DMS 273 treated with DMSO at 0.1 percent for 48 hours (cell line): ENCODE data around the gene SLC43A3.
A peak's percentile ranks its signal among the peaks of the same experiment; 100 is the strongest.

ENCODE experiments used
- DNase-seq: peaks from one replicate; lab custom pipeline; 2025; lab: John Stamatoyannopoulos, UW

Gene SLC43A3

DNA sequence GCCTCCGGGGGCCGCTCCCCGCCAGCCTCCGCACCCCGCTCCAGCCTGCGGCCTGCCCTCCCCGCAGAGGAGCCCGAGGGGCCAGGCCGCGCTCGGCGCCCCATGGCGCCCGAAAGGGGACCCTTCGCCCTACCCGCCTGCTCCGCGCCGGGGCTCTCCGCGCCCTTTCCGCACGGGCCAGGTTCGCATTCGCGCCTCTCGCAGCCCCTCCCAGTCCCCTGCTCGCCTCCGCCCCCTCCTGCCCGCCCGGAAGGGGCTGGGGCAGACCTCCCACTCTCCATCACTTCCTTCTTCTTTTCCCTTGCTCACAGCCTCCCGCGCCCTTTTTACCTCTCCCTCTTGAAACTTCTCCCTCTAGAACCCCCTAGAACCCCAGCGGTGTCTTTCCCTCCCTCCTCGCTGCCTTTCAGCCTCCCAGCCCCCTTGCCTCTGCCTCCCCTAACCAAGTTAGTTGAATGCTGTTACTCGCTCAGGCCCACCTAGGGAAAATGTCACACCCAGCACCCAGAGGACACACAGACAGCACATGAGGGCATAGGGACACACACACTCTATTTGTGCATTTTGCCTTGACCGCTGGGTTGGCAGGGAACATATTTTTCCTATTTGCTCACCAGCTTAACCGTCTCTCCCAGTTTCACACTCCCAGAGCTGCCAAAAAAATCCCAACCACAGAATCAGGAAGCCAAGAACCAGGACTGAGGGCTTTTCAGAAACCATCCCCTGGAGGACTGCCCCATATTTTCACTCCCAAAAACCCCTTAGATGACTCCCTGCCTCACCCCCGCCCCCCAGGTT, at the start of gene SLC43A3:
SLC43A3 (minus strand) TSS at position 193 of the 798 bp plus-strand sequence. CDS start 949 bp downstream, outside the sequence.
- DNase-seq, result peak; percentile 8

DNA sequence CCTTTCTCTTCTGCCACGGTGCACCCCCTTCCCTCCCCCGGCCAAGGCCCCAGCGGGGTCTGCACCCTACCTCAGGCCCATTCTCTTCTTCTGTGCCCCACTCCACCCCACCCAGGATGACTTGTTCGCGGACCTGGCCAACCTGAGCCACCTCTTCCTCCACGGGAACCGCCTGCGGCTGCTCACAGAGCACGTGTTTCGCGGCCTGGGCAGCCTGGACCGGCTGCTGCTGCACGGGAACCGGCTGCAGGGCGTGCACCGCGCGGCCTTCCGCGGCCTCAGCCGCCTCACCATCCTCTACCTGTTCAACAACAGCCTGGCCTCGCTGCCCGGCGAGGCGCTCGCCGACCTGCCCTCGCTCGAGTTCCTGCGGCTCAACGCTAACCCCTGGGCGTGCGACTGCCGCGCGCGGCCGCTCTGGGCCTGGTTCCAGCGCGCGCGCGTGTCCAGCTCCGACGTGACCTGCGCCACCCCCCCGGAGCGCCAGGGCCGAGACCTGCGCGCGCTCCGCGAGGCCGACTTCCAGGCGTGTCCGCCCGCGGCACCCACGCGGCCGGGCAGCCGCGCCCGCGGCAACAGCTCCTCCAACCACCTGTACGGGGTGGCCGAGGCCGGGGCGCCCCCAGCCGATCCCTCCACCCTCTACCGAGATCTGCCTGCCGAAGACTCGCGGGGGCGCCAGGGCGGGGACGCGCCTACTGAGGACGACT, 49.3 kb upstream of the SLC43A3 start:
- DNase-seq, result no peak

DNA sequence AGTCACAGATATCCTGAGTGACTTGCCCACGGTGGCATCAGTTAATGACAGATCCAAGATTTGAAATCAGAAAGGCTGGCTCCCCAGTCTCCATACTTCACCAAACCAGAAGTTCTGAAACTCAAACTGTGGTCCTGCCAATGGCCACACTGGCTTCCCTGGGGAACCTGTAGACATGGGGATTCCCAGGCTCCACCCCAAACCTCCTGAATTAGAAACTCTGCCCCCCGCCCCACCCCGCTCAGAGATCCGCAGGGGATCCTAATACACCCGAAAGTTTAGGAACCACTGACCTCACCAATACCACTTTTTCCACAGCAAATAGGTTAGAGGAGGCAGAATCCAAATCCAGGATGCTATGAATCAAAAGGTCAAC, 48.7 kb upstream of the SLC43A3 start:
- DNase-seq, result no peak

DNA sequence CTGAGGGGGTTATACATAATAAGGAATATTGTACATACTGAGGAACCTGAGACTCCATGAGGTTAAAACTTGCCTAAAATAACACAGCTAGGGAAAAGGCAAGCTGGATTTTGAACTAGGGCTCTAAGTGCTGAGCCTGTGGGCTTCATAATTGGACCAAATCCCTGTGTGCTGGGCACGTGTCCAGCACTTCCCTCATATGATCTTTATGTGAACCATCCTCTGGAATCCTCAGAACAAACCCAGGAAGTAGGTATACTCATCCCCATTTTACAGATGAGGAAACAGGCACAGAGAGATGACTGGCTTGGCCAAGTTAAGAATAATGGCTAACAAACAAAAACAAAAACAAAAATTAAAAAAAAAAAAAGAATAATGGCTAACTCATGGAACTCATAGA, 48.3 kb upstream of the SLC43A3 start:
- no peak for DNase-seq

DNA sequence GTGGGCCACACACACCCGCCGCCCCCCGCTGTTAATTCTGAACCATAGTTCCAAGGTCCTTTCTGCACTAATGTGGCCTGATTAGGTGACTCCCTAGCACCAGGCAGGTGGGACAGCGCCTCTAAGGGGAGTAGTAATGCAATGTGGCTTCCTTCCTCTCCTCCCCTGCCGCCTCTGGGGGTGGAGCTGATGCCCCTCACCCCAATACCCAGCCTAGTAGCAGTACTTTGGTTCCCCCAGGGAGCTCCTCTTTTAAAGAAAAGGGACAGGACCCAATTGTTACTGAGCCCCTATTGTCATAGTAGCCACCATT, 47.8 kb upstream of the SLC43A3 start:
- no peak for DNase-seq

DNA sequence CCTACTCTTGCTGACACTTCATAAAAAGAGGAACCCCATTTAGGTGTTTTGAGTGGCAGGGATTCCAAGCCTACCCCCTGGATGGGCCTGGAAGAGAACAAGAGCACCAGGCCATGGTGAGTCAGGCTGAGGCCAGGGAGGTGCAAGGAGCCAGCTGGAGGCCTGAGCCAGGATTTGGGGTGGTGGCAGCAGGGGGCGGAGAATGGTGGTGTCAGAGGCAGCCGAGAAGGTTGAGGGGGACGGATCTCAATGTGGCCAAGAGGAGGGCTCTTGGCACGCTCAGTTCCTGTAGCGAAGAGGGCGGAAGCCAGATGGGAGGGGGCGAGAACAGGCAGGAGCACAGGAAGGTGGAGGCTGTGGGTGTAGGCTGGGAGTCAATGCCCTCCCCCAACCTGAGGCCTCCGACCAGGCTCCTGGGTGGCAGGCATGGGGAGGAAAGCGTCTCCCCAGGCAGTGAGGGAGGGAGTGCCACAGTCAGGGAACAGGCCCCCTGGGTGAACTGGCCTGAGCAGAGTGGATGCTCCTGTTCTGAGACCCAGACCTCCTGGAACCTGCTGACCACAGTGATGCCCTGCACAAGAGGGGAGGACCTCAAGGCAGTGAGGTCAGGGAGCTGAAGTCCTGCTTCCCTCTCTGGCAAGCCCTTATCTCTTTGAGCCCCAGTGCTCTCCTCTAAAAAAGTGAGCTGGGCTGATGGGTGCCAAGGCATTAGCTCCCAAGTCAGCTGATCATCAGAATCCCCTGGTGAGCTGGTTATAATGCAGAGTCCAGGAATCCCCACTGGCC, 47.3 kb upstream of the SLC43A3 start:
- DNase-seq, result peak; percentile 8

DNA sequence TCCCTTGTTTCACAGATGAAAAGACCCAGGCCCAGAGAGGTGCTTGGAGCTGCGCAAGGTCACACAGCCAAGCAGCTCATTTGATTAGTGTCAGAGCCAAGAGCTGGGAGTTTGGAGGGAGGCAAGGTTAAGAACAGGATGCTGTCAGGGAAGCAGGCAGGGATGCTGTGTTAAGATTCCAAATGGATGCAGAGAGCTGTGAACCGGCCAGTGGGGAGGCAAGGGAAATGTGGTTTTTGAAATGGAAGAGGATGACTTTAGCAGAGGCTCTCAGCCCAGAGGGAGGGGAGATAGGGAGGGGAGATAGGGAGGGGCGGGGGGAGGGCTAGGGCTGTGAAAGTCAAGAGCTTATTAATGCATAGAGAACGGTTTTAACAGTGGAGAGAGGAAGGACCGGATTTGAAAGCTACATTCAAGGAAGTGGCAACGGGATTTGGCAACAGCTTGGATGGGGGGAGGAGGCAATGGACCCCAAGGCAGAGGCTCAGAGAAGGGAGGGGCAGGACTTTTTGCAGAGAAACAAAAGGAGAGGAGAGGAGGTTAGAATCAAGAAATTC, 46.4 kb upstream of the SLC43A3 start:
- no peak for DNase-seq

DNA sequence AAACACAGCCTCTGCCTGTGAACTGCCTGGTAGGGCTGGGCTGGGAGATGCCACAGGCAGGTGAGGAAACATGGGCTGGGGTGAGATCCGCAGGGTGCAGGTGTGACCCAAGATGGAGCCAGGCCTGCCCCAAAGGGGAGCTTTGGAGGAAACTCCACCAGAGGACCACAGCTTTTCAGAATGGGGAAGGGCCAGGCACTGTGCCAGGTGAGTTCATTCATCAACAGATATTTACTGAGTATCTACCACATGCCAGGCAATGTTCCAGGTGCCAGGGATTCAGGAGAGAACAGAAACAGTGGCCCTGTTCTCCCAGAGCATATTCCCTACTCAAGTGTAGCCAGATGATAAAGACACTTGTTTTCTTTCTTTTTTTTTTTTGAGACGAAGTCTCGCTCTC, 44.6 kb upstream of the SLC43A3 start:
- no peak for DNase-seq

DNA sequence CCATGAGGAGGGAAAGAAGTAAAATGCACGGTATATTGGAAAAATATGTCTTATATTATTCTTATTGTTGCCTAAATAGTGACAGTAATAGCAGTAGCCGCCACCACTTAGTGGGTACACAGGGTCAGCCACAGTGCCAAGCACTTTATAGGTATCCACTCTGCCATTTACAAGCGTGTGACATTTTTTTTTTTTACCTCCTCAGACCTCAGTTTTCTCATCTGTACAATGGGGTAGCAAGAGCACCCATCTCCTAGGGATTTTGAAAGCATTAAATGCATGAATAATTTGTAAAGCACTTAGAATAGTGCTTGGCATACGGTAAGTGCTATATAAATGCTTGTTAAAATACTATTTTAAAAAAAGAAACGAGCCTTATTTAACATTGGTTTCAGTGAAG, 42.3 kb upstream of the SLC43A3 start:
- DNase-seq, result no peak

DNA sequence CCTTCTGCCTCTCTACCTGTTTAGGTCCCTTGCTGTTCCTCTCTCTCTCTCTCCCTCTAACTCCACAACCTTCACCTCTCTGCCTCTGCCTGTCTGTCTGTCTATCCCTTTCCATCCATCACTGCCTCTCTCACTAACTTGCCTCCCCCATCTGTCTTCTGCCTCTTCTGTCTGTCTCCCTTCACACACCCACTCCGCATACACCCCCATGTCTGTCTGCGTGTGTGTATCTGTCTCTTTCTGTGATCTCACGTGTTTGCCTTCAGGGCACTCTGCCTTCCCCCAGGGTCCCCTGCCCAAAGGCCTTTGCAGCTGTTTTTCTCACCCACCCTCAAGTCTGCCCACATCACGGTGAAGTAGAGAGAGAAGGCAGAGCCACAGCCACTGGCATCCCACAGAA, 41.4 kb upstream of the SLC43A3 start:
- no peak for DNase-seq

DNA sequence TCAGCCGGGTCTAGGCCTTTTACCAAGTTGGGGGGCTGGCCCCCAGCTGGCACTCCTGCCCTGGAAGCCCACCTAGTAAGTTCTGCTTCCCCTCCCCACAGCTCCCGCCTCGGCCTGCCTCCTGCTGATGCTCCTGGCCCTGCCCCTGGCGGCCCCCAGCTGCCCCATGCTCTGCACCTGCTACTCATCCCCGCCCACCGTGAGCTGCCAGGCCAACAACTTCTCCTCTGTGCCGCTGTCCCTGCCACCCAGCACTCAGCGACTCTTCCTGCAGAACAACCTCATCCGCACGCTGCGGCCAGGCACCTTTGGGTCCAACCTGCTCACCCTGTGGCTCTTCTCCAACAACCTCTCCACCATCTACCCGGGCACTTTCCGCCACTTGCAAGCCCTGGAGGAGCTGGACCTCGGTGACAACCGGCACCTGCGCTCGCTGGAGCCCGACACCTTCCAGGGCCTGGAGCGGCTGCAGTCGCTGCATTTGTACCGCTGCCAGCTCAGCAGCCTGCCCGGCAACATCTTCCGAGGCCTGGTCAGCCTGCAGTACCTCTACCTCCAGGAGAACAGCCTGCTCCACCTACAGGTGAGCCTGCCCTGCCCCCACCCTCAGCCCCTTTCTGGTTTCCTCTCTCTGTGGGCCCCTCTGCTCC, 40.7 kb upstream of the SLC43A3 start:
- DNase-seq, result no peak

DNA sequence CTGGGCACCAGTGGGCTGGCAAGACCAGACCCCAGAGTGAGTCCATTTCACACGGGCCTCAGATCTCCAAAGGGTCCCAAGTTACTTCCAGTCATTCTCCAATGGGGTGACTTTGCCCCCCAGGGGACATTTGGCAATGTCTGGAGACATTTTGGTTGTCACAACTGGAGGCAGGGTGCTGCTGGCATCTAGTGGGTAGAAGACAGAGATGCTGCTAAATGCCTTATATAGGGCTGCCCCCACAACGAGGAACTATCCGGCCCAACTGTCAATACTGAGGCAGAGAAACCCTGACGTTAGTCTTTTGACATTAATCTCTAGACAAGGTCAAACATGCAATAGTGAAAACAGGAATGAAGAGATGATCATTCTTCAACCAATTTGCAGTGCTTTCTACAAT, 39.8 kb upstream of the SLC43A3 start:
- no peak for DNase-seq

DNA sequence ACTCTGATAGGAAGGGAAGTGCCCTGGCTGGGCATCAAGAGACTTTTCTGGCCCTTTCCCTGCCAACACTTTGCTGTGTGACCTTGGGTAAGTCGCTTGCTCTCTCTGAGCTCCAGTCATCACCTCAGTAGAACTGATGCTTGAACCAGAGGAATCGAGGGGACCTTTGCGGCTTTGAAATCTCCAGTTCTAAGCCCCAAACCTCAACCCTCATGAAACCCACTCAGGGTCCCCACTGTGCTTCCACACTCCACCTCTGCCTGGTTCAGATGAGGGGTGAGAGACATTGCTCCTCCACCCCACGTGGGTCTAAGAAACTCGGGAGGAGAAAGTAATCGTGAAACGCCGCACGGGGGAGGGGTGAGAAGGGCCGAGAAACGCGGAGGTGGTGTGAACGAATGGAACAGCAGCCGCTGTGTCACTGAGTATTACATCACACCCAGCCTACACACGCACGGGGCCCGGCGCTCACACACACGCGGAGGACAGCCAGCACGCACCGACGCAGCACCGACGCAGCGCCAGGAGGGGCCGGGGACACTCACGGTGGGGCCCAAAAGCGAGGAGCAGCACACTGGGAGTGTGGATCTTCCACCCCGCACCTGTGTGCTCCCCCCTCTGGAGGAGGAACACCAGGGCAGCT, 37.7 kb upstream of the SLC43A3 start:
- no peak for DNase-seq

DNA sequence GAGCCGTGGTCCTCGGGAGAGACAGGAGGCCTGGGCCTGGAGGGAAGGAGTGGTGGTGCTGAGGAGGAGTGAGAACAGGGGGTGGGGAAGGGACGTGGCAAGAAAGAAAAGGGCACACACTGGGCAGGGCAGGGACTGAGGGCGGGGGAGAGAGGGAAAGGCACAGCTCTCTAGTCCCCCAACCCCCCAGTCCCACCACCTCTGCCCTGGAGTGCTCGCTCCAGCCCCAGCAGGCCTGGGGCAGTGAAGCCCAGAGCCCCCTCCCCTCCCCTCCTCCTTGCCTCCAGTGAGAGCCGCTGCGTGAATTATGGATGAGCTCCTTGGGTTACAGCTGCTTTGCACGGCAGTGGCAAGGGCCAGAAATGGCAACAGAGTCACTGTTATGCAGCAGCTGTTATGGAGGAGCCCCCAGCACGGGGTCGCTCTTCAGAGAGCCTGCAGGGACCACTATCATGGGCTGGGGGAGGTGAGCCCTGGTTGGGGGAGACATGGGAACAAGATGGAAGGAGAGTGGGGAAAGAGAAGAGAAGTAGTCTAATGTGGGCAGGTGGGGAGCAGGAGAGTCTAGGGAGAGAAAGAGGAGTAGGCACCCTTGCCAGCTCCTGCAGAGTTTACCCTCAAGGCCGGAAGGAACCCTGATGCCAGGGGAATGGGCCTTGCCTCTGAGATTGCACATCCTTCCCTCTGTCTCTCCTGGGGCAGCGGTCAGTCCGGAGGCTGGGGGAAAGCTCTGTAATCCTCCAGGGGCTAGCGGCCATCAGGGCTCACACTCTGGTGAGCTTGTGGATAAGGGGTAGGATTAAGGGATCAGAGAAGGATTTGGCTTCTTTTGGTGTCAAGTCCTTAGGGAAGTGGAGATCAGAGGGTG, 37.0 kb upstream of the SLC43A3 start:
- no peak for DNase-seq

DNA sequence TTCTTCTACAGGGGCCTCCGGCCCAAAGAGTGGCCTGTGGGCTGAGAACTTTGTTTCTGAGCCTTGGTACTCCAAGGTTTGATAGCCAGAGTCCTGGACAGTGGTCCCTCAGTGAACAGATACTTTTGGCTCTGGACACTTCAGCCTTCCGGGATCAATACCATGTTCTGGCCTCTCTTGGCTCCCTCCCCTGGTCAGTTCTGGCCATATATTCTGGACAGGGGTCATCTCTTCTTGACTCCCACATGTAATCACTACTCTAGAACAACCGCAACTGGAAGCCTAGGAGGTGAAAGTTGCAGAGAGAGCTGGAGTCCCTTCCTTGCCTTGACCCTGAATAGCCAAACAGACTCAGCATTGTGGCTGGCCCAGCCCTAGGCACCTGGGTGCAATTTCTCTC, 35.7 kb upstream of the SLC43A3 start:
- DNase-seq, result no peak

DNA sequence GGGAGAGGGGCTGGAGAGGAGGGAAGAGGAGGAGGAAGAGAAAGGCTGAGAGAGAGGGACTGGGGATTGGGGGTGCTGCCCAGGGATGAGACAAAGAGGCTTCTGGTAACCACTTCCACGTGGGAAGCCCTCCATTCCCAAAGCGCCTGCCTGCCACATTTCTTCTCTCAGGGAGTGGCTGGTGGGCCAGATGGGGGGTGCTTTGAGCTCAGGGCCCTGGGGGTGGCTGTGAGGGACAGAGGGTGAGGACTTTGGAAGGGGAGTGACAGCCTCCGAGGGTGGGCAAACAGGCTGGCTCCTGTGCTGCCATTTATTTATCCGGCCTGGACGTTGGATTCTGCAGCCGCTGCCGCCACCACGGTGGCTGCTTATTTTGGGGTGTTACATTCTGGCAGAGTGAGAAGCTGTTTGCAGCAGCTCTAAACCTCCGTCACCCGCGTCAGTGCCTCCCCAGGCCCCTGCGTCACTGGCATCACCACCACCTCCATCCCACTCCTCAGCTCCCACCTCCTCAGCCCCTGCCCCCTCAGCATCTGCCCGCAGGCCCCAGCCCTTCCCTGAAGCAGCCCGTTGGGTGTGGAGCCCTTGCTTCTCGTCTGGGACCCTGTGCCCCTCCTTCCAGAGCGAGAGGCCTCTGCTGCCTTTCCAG, 35.0 kb upstream of the SLC43A3 start:
- DNase-seq, result no peak

DNA sequence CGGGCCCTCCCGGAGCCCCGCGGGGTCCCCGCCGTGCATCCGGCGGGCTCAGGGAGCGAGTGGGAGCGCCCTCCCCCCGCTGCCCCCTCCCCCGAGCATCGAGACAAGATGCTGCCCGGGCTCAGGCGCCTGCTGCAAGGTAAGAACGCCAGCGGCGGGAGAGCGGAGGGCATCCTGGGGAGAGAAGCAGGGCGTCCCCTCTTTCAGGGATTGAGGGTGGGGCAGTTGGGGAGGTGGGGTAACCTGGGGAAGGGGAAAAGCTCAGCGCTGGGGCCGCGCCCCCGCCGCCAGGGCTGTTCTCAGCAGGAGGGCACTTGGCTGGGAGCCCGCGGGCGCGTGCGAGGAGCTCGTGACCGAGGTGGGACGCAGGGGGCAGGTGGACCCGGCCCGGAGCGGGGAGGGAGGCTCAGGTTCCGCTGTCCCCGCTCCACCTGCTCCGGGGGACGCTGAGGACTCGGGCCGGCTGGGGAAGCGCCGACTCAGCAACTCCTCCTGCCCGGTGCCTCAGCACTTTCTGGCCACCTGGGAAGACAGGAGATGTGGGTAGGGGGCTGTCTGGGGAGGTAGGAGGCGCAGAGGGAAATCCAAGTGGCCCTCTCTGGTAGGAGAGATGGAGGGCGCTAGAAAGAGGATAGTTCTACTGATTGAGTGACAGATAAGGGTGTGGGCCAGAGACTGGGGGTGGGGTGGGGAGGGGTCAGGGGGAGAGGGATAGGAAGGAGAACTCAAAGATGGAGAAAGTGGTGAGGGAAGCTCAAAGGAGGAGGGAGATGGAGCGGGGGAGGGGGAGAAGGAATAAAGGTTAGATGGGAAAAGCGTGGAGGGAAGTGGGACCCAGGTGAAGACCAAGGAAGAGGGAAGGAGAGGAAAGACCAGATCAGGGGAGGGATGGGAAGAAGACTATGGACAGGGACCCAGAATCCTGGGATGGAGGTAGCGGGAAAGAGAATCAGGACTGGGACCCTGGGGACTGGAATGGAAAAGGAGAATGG, 34.1 kb upstream of the SLC43A3 start:
- DNase-seq, result no peak

DNA sequence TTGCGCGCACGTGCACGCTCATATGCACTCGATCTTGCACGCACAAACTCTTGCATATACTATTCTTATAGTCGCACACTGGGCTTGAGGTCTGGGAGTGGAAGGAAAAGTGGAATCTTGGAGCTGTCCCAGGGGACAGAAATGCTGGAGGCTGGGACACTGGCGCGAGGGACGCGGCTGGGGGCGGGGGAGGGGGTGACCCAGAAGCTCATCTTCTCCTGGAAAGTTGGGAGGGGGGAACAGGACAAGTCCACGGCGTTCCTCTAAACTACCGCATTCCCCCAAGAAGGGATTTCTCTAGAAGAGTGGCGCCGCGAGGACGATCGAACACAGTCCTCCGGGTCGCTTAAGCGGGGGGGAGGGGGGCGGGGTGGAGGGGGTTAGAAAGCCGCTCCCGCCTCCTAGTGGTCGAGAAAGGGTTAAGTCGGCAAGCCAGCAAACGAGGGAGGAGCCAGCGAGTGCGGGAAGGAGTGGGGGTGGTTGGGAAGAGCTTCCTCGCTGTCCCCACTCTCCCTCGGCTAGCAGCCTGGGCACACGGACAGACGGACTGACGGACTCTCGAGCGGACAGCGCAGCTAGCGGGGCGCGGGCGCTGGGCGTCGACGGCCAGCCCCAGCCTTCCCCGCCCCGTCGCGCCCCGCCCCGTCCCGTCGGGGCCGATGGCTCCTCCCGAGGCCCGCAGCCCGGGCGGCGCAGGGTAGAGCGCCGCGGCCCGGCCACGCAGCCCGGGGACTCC, 33.3 kb upstream of the SLC43A3 start, which contains the start of gene RTN4RL2:
RTN4RL2 (plus strand) TSS at position 507 of the 736 bp plus-strand sequence. CDS start 338 bp downstream, outside the sequence.
- DNase-seq, result no peak
